Activated T-cell treated with anti-CD3 and anti-CD28 coated beads, Interleukin-2, amount 50 U/mL, for 24 hours (primary cell): ENCODE results near the gene KRTAP10-1.
A peak's percentile ranks its signal among the peaks of the same experiment; 100 is the strongest.
"Not testable (repeated sequence)": the region's sequence is repeated elsewhere in the genome, so short reads cannot be mapped to it uniquely, and the experiment has no call there.

Source experiments
- DNase-seq: peaks from one replicate; pipeline ENCODE4 v3.0.0-alpha.2; 2020
- H3K27ac Mint-ChIP-seq: 2 replicates; pipeline ENCODE4 v1.8.0; 2020; ENCODE audit warnings: mild to moderate bottlenecking, mixed read lengths
- H3K27me3 Mint-ChIP-seq: 2 replicates; pipeline ENCODE4 v1.8.0; 2020; ENCODE audit warnings: mixed read lengths
- H3K36me3 Mint-ChIP-seq: 2 replicates; pipeline ENCODE4 v1.8.0; 2020; ENCODE audit warnings: low read depth, mixed read lengths
- H3K4me1 Mint-ChIP-seq: 2 replicates; pipeline ENCODE4 v1.8.0; 2020; ENCODE audit warnings: low read depth, mixed read lengths
- H3K4me3 Mint-ChIP-seq: 2 replicates; pipeline ENCODE4 v1.8.0; 2020; ENCODE audit warnings: mild to moderate bottlenecking, moderate library complexity, mixed read lengths
- H3K9me3 Mint-ChIP-seq: 2 replicates; pipeline ENCODE4 v1.8.0; 2020; ENCODE audit warnings: mixed read lengths

KRTAP10-1 gene

GRCh38 chr21:44564099-44564498, 24.1 kb upstream of the KRTAP10-1 start:
- H3K36me3 Mint-ChIP-seq: no peaks in the 10 kb centered on the region
- DNase-seq: no peak
- H3K4me3 Mint-ChIP-seq: no peak overlapping the region
- H3K27me3 Mint-ChIP-seq: no peaks in the 10 kb centered on the region
- H3K27ac Mint-ChIP-seq: no peak overlapping the region
- H3K9me3 Mint-ChIP-seq: peaks cover 19% of the 10 kb centered on the region
- H3K4me1 Mint-ChIP-seq: peaks cover 12% of the 10 kb centered on the region

- Mint-ChIP-seq H3K27me3 (no peaks in the 10 kb centered on the region), H3K36me3 (no peaks in the 10 kb centered on the region), H3K9me3 (peaks cover 19% of the 10 kb centered on the region), H3K27ac (no peak within 1 kb of the TSS), H3K4me3 (no peak within 1 kb of the TSS), H3K4me1 (no peaks in the 10 kb centered on the region)
- DNase-seq: no peak
These were observed 18.7 kb upstream of the KRTAP10-1 start, which contains the start of gene KRTAP10-3 for GRCh38 chr21:44558695-44559094. KRTAP10-3 (minus strand) TSS chr21:44558795; CDS start chr21:44558715, 80 bp downstream.

GRCh38 chr21:44558329-44558675, 18.3 kb upstream of the KRTAP10-1 start:
- not testable (repeated sequence) for H3K27ac Mint-ChIP-seq, H3K4me3 Mint-ChIP-seq, H3K27me3 Mint-ChIP-seq, H3K4me1 Mint-ChIP-seq, DNase-seq, H3K36me3 Mint-ChIP-seq
- H3K9me3 Mint-ChIP-seq: peaks cover 22% of the 10 kb centered on the region

- no peak for DNase-seq
- Mint-ChIP-seq H3K27ac (no peak overlapping the region), H3K27me3 (no peaks in the 10 kb centered on the region), H3K36me3 (no peaks in the 10 kb centered on the region), H3K4me3 (no peak overlapping the region), H3K4me1 (no peaks in the 10 kb centered on the region), H3K9me3 (peaks cover 24% of the 10 kb centered on the region)
These were observed 17.7 kb upstream of the KRTAP10-1 start for GRCh38 chr21:44557491-44558328.

DNA sequence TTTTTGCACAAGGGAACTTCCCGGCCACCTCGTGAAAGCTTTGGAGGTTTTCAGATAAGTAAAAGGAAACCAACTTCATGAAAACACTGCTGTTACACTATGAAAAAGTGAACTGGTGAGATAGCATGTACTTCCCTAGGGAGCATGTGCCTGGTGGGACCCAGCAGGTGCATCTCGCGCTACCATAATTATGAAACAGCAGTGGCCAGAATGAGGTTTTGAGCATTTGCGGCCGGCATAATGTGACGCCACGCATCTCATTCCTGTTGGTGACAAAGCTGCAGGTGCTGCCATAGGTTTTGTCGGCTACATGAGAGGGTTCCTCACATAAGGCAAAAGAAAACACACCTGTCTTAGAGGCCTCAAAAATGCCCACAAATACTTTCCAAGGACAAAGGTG, 16.9 kb upstream of the KRTAP10-1 start:
- H3K4me3 Mint-ChIP-seq: no peak overlapping the region
- H3K36me3 Mint-ChIP-seq: no peaks in the 10 kb centered on the region
- no peak overlapping the region for H3K27ac Mint-ChIP-seq
- peaks cover 16% of the 10 kb centered on the region for H3K9me3 Mint-ChIP-seq
- H3K4me1 Mint-ChIP-seq: no peaks in the 10 kb centered on the region
- H3K27me3 Mint-ChIP-seq: no peaks in the 10 kb centered on the region
- no peak for DNase-seq

DNA sequence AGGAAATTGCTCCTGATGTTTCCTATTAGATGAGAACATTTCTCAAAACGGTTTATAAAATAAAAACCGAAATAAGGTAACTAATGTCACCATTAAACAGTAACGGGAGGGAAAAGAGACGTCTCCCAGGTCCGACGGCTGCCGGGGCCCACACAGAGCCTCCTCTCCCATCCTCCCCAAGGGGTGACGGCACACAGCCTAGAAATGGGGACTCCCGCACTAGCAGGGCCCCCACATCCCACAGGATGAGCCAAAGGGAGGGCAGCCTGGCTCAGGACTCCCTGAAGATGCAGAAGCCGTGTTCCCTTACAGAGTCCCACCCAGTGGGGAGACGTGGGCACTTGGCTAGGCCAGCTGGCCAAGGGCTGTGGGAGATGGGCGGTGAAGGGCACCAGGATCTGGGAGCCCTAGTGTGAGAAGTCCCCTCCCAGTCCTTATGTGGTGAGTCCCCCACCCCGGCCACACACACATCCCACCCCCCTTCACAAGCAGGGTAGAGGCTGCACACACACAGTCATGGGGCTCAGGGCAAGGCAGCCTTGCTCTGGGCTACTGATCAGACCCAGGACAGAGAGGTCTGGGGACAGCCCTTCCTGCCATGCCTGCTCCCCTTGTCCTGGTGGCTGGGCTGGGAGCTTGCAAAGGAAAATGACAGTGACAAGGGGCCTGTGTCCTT, 15.3 kb upstream of the KRTAP10-1 start:
- Mint-ChIP-seq H3K4me1 (no peaks in the 10 kb centered on the region), H3K27me3 (no peaks in the 10 kb centered on the region), H3K36me3 (no peaks in the 10 kb centered on the region), H3K9me3 (peaks cover 11% of the 10 kb centered on the region), H3K27ac (no peak overlapping the region), H3K4me3 (no peak overlapping the region)
- DNase-seq: no peak

- Mint-ChIP-seq H3K27ac (no peak overlapping the region), H3K4me3 (no peak overlapping the region), H3K9me3 (peaks cover 8% of the 10 kb centered on the region), H3K36me3 (peaks cover 2% of the 10 kb centered on the region), H3K4me1 (peaks cover 15% of the 10 kb centered on the region), H3K27me3 (no peaks in the 10 kb centered on the region)
- DNase-seq: no peak
These were observed 12.7 kb upstream of the KRTAP10-1 start for GRCh38 chr21:44552681-44553080.

- Mint-ChIP-seq H3K4me3 (no peak overlapping the region), H3K9me3 (peaks cover 10% of the 10 kb centered on the region), H3K36me3 (peaks cover 7% of the 10 kb centered on the region), H3K27ac (no peak overlapping the region), H3K27me3 (no peaks in the 10 kb centered on the region), H3K4me1 (peaks cover 20% of the 10 kb centered on the region)
- no peak for DNase-seq
These were observed 12.1 kb upstream of the KRTAP10-1 start for GRCh38 chr21:44552136-44552535.

- DNase-seq: peak; percentile 12
- H3K27me3 Mint-ChIP-seq: no peaks in the 10 kb centered on the region
- H3K36me3 Mint-ChIP-seq: peaks cover 14% of the 10 kb centered on the region
- H3K4me3 Mint-ChIP-seq: no peak within 1 kb of the TSS
- peaks cover 24% of the 10 kb centered on the region for H3K4me1 Mint-ChIP-seq
- H3K9me3 Mint-ChIP-seq: peaks cover 17% of the 10 kb centered on the region
- peak within 1 kb of the TSS; percentile 8 for H3K27ac Mint-ChIP-seq
These were observed 11.5 kb upstream of the KRTAP10-1 start, which contains the start of gene KRTAP10-2 for GRCh38 chr21:44551340-44551961. KRTAP10-2 (minus strand) TSS chr21:44551505; CDS start chr21:44551458, 47 bp downstream.

DNA sequence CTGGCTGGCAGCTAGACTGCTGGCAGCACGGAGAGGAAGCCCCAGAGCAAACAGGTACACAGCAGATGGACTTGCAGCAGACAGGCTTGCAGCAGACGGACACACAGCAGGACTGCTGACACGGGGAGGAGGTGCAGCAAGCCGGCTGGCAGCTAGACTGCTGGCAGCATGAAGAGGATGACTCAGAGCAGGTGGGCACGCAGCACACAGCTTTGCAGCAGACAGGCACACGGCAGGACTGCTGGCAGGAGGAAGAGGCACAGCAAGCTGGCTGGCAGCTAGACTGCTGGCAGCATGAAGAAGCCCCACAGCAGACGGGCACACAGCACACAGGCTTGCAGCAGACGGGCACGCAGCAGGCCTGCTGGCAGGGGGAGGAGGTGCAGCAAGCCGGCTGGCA, 10.8 kb upstream of the KRTAP10-1 start:
- H3K9me3 Mint-ChIP-seq: peaks cover 17% of the 10 kb centered on the region
- peak overlapping the region; percentile 8 for H3K27ac Mint-ChIP-seq
- H3K36me3 Mint-ChIP-seq: peaks cover 14% of the 10 kb centered on the region
- H3K4me3 Mint-ChIP-seq: no peak overlapping the region
- H3K27me3 Mint-ChIP-seq: no peaks in the 10 kb centered on the region
- H3K4me1 Mint-ChIP-seq: peaks cover 24% of the 10 kb centered on the region
- DNase-seq: peak; percentile 13

GRCh38 chr21:44550285-44550684, 10.3 kb upstream of the KRTAP10-1 start:
- H3K4me3 Mint-ChIP-seq, H3K27ac Mint-ChIP-seq, H3K27me3 Mint-ChIP-seq: not testable (repeated sequence)

DNA sequence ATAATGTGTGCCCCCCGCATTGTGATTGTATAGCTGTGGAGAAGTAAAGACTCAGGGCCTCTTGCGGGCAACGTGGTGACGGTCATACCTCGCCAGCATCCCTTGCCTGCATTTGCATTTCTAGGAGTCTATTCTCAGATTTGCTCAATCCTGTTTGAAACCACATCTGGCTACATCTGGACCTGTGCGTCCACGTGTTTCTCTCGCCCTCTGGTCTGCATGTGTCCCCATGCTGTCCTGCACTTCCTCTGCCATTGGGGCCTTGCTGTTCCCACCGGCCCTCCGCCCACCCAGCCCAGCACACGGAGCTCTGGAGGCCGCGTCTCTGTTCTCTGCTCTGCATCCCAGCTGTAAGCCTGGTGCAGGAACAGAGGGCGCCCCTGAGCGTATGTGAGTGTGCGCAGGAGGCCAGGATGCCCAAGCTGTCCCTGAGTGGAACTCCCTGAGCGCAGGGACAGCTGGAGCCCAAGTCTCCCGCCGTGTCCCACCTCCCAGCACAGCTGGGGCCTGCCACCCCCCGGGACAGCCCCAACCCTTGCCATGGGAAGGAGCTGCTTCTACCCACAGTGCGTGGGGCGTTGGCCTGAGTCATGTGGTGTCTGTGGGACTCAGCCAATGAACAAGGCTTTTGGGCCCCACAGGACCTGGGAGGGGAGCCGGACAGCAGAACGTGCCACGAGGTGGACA, 9.7 kb upstream of the KRTAP10-1 start:
- H3K9me3 Mint-ChIP-seq: peaks cover 22% of the 10 kb centered on the region
- H3K27me3 Mint-ChIP-seq: no peaks in the 10 kb centered on the region
- H3K36me3 Mint-ChIP-seq: peaks cover 18% of the 10 kb centered on the region
- no peak overlapping the region for H3K27ac Mint-ChIP-seq
- DNase-seq: peak; percentile 22
- H3K4me3 Mint-ChIP-seq: no peak overlapping the region
- peaks cover 24% of the 10 kb centered on the region for H3K4me1 Mint-ChIP-seq

More at GRCh38 chr21:44550285-44550684, 10.3 kb upstream of the KRTAP10-1 start:
- DNase-seq: peak; percentile 7
- Mint-ChIP-seq H3K36me3 (peaks cover 18% of the 10 kb centered on the region), H3K4me1 (peaks cover 24% of the 10 kb centered on the region), H3K9me3 (peaks cover 22% of the 10 kb centered on the region)

- peaks cover 18% of the 10 kb centered on the region for H3K36me3 Mint-ChIP-seq
- no peak overlapping the region for H3K27ac Mint-ChIP-seq
- peak; percentile 18 for DNase-seq
- peaks cover 24% of the 10 kb centered on the region for H3K4me1 Mint-ChIP-seq
- no peaks in the 10 kb centered on the region for H3K27me3 Mint-ChIP-seq
- peaks cover 22% of the 10 kb centered on the region for H3K9me3 Mint-ChIP-seq
- no peak overlapping the region for H3K4me3 Mint-ChIP-seq
These were observed 8.9 kb upstream of the KRTAP10-1 start for GRCh38 chr21:44548922-44549321.

DNA sequence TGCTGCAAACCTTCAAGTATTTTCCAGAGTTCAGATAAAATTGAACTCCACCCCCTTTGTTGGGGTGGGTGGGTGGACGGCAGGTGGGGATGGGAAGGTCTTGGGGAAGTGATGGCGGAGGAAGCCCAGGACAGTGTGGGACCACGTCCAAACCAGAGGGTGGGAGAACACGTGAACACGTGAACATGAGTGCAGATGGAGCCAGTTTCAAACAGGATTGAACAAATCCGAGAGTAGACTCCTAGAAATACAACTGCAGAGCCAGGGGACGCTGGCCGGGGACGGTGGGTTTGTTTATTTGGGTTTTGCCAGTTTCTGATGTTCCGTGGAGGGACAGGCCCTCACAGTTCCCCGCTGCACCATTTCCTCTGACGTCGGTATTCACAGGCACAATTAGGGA, 8.4 kb upstream of the KRTAP10-1 start:
- no peak overlapping the region for H3K27ac Mint-ChIP-seq
- peak; percentile 26 for DNase-seq
- H3K36me3 Mint-ChIP-seq: peaks cover 18% of the 10 kb centered on the region
- peaks cover 24% of the 10 kb centered on the region for H3K4me1 Mint-ChIP-seq
- no peak overlapping the region for H3K4me3 Mint-ChIP-seq
- H3K27me3 Mint-ChIP-seq: no peaks in the 10 kb centered on the region
- H3K9me3 Mint-ChIP-seq: peaks cover 20% of the 10 kb centered on the region
